HepG2 (cell line): ENCODE measurements around the gene TBL3. TPM values are rescaled to one million over a fixed set of nuclear protein-coding genes. Genes with fewer than 3 reads are reported as not detected.

Experiments
- CENPX ChIP-seq: sonication (generic); formaldehyde crosslinking; IDR thresholded peaks from 2 replicates; pipeline ENCODE4 v1.9.0; 2021; ENCODE audit warnings: mild to moderate bottlenecking, missing genetic modification reagents, moderate library complexity
- CSRNP2 ChIP-seq: sonication (generic); formaldehyde crosslinking; conservative IDR thresholded peaks from 2 replicates; pipeline ENCODE4 v1.8.0; 2022; ENCODE audit warnings: low read depth, missing genetic modification reagents
- DZIP1 ChIP-seq: sonication (generic); formaldehyde crosslinking; IDR thresholded peaks from 2 replicates; pipeline ENCODE4 v1.5.0; 2020; ENCODE audit warnings: mild to moderate bottlenecking, missing genetic modification reagents
- EZH2 ChIP-seq: conservative IDR thresholded peaks from 2 replicates; pipeline ENCODE4 v1.6.1; 2012; ENCODE audit warnings: mild to moderate bottlenecking, low read depth, low read length, moderate library complexity
- GPN1 ChIP-seq: sonication (generic); formaldehyde crosslinking; IDR thresholded peaks from 2 replicates; pipeline ENCODE4 v1.5.1; 2020; ENCODE audit warnings: missing genetic modification reagents, borderline replicate concordance
- KLF13 ChIP-seq: sonication (generic); formaldehyde crosslinking; IDR thresholded peaks from 2 replicates; pipeline ENCODE4 v1.4.0; 2020; ENCODE audit warnings: mild to moderate bottlenecking, missing genetic modification reagents
- MTA1 ChIP-seq: sonication (generic); formaldehyde crosslinking; IDR thresholded peaks from 2 replicates; pipeline ENCODE4 v1.4.0; 2020; ENCODE audit warnings: missing genetic modification reagents, mild to moderate bottlenecking, borderline replicate concordance
- NBN ChIP-seq: fragments of 450-650 bp; conservative IDR thresholded peaks from 2 replicates; pipeline ENCODE4 v1.6.1; 2017
- NFKB2 ChIP-seq: sonication (generic); formaldehyde crosslinking; IDR thresholded peaks from 2 replicates; pipeline ENCODE4 v1.4.0; 2020; ENCODE audit warnings: missing genetic modification reagents, borderline replicate concordance
- NR2C2 ChIP-seq: sonication (generic); formaldehyde crosslinking; IDR thresholded peaks from 2 replicates; pipeline ENCODE4 v1.4.0; 2020; ENCODE audit warnings: missing genetic modification reagents, mild to moderate bottlenecking, moderate library complexity, borderline replicate concordance
- NRL ChIP-seq: sonication (generic); formaldehyde crosslinking; IDR thresholded peaks from 2 replicates; pipeline ENCODE4 v1.5.0; 2020; ENCODE audit warnings: missing genetic modification reagents, mild to moderate bottlenecking, moderate library complexity, borderline replicate concordance
- PAX8 ChIP-seq: sonication (generic); formaldehyde crosslinking; IDR thresholded peaks from 2 replicates; pipeline ENCODE4 v1.8.0; 2022; ENCODE audit warnings: mild to moderate bottlenecking, missing genetic modification reagents, borderline replicate concordance
- PHB2 ChIP-seq: fragments of 450-650 bp; IDR thresholded peaks from 2 replicates; pipeline ENCODE4 v1.6.1; 2018; ENCODE audit not compliant: partially characterized antibody
- PHF21A ChIP-seq: sonication (generic); formaldehyde crosslinking; IDR thresholded peaks from 2 replicates; pipeline ENCODE4 v1.5.0; 2020; ENCODE audit warnings: mild to moderate bottlenecking, missing genetic modification reagents
- ZBTB49 ChIP-seq: sonication (generic); formaldehyde crosslinking; IDR thresholded peaks from 2 replicates; pipeline ENCODE4 v1.4.0; 2020; ENCODE audit warnings: missing genetic modification reagents, borderline replicate concordance
- ZKSCAN8 ChIP-seq: IDR thresholded peaks from 2 replicates; pipeline ENCODE4 v1.6.1; 2016; ENCODE audit warnings: borderline replicate concordance, missing genetic modification reagents, missing compliant biosample characterization
- ZMYM4 ChIP-seq: sonication (generic); formaldehyde crosslinking; IDR thresholded peaks from 2 replicates; pipeline ENCODE4 v1.8.1; 2023; ENCODE audit warnings: mild to moderate bottlenecking, missing genetic modification reagents
- ZNF431 ChIP-seq: sonication (generic); formaldehyde crosslinking; IDR thresholded peaks from 2 replicates; pipeline ENCODE4 v1.9.0; 2022; ENCODE audit warnings: missing genetic modification reagents, low read depth, mild to moderate bottlenecking, borderline replicate concordance
- ZNF441 ChIP-seq: sonication (generic); formaldehyde crosslinking; IDR thresholded peaks from 2 replicates; pipeline ENCODE4 v1.7.0; 2021; ENCODE audit warnings: missing genetic modification reagents, borderline replicate concordance
- ZNF841 ChIP-seq: sonication (generic); formaldehyde crosslinking; IDR thresholded peaks from 2 replicates; pipeline ENCODE4 v1.8.1; 2023; ENCODE audit warnings: missing genetic modification reagents, borderline replicate concordance
- ZUFSP ChIP-seq: sonication (generic); formaldehyde crosslinking; IDR thresholded peaks from 2 replicates; pipeline ENCODE4 v1.9.0; 2021; ENCODE audit warnings: missing genetic modification reagents, mild to moderate bottlenecking, borderline replicate concordance
- polyA plus RNA-seq, 8 experiments: library from polyadenylated mRNA; depleted of rRNA in 3 of 8; stranded (reverse) in 7 of 8; unstranded in 1 of 8; fragments of >200 nt; fragmentation: Illumina TruSeq in 4 of 8; extraction: Trizol in 4 of 8; gene quantifications; 2 replicates each; pipeline versions ENCODE4 v1.2.1 to v1.2.3, GENCODE V29; 2011 to 2016; ENCODE audit warnings: low read depth in 4 of 8, missing spikeins in 1 of 8, mixed read lengths in 1 of 8; ENCODE audit not compliant: insufficient read depth in 1 of 8
- total RNA-seq, 5 experiments: library from RNA; depleted of rRNA; stranded (reverse); fragments of >200 nt; fragmentation: Illumina TruSeq; extraction: Trizol; gene quantifications; 2 replicates each; pipeline ENCODE4 v1.2.3, GENCODE V29; 2016; ENCODE audit warnings: low read depth in 1 of 5

The TBL3 gene
- total and polyA plus RNA-seq, 2 of the 13 experiments (the other 11 are each of a cell fraction or from before 2014, with no cell fraction given), result 16.8 to 38.0 TPM

- TF ChIP-seq CSRNP2 (no peak), KLF13 (CRISPR knock-in tag) (no peak), PAX8 (no peak), EZH2 (no peak), NR2C2 (CRISPR knock-in tag) (peak; percentile 33; the same call in 1 of the 2 replicates), NFKB2 (CRISPR knock-in tag) (peak; percentile 75; the same call in 1 of the 2 replicates), NRL (CRISPR knock-in tag) (peak; percentile 20; the same call in 1 of the 2 replicates), ZUFSP (CRISPR knock-in tag) (no peak), ZNF441 (CRISPR knock-in tag) (no peak), ZKSCAN8 (no peak), GPN1 (CRISPR knock-in tag) (no peak), ZMYM4 (CRISPR knock-in tag) (peak; percentile 90), DZIP1 (CRISPR knock-in tag) (no peak), ZBTB49 (CRISPR knock-in tag) (no peak), NBN (no peak), ZNF841 (no peak), CENPX (CRISPR knock-in tag) (no peak), MTA1 (no peak), ZNF431 (CRISPR knock-in tag) (no peak), PHF21A (CRISPR knock-in tag) (peak; percentile 70), PHB2 (no peak)
These were observed 7.1 kb upstream of the TBL3 start, which contains the start of gene RPS2 (continued) for GRCh38 chr16:1964506-1965395.
